ENCODE results near the gene MRRF.

GRCh38 chr9:122228568-122229484, 35.9 kb upstream of the MRRF start, which contains the start of gene LHX6:
- TF ChIP-seq POLR2A (IDR thresholded peaks at IDR 0.05): no peak
- TF ChIP-seq, protein P1, sequence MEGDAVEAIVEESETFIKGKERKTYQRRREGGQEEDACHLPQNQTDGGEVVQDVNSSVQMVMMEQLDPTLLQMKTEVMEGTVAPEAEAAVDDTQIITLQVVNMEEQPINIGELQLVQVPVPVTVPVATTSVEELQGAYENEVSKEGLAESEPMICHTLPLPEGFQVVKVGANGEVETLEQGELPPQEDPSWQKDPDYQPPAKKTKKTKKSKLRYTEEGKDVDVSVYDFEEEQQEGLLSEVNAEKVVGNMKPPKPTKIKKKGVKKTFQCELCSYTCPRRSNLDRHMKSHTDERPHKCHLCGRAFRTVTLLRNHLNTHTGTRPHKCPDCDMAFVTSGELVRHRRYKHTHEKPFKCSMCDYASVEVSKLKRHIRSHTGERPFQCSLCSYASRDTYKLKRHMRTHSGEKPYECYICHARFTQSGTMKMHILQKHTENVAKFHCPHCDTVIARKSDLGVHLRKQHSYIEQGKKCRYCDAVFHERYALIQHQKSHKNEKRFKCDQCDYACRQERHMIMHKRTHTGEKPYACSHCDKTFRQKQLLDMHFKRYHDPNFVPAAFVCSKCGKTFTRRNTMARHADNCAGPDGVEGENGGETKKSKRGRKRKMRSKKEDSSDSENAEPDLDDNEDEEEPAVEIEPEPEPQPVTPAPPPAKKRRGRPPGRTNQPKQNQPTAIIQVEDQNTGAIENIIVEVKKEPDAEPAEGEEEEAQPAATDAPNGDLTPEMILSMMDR (IDR thresholded peaks at IDR 0.05): no peak
- TF ChIP-seq EP300 (IDR thresholded peaks at IDR 0.05): no peak

All from tibial nerve (tissue), 4 donors.